Stomach (tissue), 4 donors: ENCODE data around the gene HSPA12A.

Experiments
- POLR2A ChIP-seq, 4 donors: fragments of 450-650 bp; IDR thresholded peaks; one replicate each; pipeline ENCODE4 v1.6.1; 2016; ENCODE audit warnings: antibody characterized with exemption in 4 of 4, control low read depth in 2 of 4, mild to moderate bottlenecking in 1 of 4, moderate library complexity in 1 of 4
- TF ChIP-seq, protein P1 (sequence below), 7 experiments: fragments of 450-650 bp in 4 of 7; fragments of 200-600 bp in 3 of 7; sonication (generic) in 3 of 7; IDR thresholded peaks; one replicate each; pipeline ENCODE4 v1.5.1; 2016 to 2019; ENCODE audit warnings: antibody characterized with exemption in 7 of 7, control low read depth in 2 of 7, mild to moderate bottlenecking in 1 of 7

DNA sequence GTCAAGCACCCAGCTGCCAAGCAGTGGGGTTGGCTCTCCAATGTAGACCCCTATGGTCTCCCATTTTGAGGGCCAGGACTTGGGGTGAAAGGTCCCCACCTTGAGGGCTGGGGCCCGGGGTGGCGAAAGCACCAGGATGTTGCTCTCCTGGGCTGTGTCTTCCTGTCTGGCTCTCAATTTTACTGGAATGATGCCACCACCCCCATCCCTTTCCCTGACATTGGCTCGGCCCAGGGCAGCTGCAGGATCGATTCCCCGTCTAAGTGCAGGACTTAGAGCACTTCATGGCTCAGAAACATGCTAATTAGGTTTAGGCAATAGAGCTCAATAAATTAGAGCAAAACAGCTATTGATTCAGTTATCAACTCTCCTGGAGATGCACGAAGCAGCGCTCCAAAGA lies 27.0 kb upstream of the HSPA12A start:
- TF ChIP-seq, protein P1, sequence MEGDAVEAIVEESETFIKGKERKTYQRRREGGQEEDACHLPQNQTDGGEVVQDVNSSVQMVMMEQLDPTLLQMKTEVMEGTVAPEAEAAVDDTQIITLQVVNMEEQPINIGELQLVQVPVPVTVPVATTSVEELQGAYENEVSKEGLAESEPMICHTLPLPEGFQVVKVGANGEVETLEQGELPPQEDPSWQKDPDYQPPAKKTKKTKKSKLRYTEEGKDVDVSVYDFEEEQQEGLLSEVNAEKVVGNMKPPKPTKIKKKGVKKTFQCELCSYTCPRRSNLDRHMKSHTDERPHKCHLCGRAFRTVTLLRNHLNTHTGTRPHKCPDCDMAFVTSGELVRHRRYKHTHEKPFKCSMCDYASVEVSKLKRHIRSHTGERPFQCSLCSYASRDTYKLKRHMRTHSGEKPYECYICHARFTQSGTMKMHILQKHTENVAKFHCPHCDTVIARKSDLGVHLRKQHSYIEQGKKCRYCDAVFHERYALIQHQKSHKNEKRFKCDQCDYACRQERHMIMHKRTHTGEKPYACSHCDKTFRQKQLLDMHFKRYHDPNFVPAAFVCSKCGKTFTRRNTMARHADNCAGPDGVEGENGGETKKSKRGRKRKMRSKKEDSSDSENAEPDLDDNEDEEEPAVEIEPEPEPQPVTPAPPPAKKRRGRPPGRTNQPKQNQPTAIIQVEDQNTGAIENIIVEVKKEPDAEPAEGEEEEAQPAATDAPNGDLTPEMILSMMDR (IDR thresholded peaks at IDR 0.05) = no peak
- no peak for TF ChIP-seq POLR2A (IDR thresholded peaks at IDR 0.05)
